Amniotic stem cell (primary cell): ENCODE results near the gene ST6GAL2.

Source experiments
- DNase-seq: peaks from one replicate; lab custom pipeline; 2025; lab: John Stamatoyannopoulos, UW

ST6GAL2 gene

GRCh38 chr2:106885971-106886915 is at the start of gene ST6GAL2:
ST6GAL2 (minus strand) TSS chr2:106886167; CDS start chr2:106843977, 42,190 bp downstream.
- DNase-seq, result no peak

GRCh38 chr2:106932644-106933043 is 46.7 kb upstream of the ST6GAL2 start:
- no peak for DNase-seq

- DNase-seq, result no peak
Observed at GRCh38 chr2:106931717-106932335, 45.9 kb upstream of the ST6GAL2 start.

- no peak for DNase-seq
Observed at GRCh38 chr2:106921451-106921850, 35.5 kb upstream of the ST6GAL2 start.

GRCh38 chr2:106919012-106919411 is 33.0 kb upstream of the ST6GAL2 start:
- DNase-seq, result no peak

- no peak for DNase-seq
Observed at GRCh38 chr2:106904242-106904641, 18.3 kb upstream of the ST6GAL2 start.

GRCh38 chr2:106899786-106900530 is 14.0 kb upstream of the ST6GAL2 start:
- DNase-seq, result no peak

- DNase-seq, result no peak
Observed at GRCh38 chr2:106894545-106894944, 8.6 kb upstream of the ST6GAL2 start.

- no peak for DNase-seq
Observed at GRCh38 chr2:106892048-106892447, 6.1 kb upstream of the ST6GAL2 start.

- no peak for DNase-seq
Observed at GRCh38 chr2:106890606-106891005, 4.6 kb upstream of the ST6GAL2 start.

- no peak for DNase-seq
Observed at GRCh38 chr2:106886916-106887758, 1.2 kb upstream of the ST6GAL2 start.

GRCh38 chr2:106885329-106885728 is 638 bp downstream of the ST6GAL2 start:
- no peak for DNase-seq

GRCh38 chr2:106882673-106883072 is 3.3 kb downstream of the ST6GAL2 start:
- DNase-seq, result no peak

- no peak for DNase-seq
Observed at GRCh38 chr2:106878206-106878605, 7.8 kb downstream of the ST6GAL2 start.

GRCh38 chr2:106876699-106877098 is 9.3 kb downstream of the ST6GAL2 start:
- DNase-seq, result no peak

- no peak for DNase-seq
Observed at GRCh38 chr2:106869512-106870275, 16.3 kb downstream of the ST6GAL2 start.

GRCh38 chr2:106868275-106868674 is 17.7 kb downstream of the ST6GAL2 start:
- no peak for DNase-seq

- DNase-seq, result no peak
Observed at GRCh38 chr2:106867196-106867953, 18.6 kb downstream of the ST6GAL2 start.

GRCh38 chr2:106866641-106867040 is 19.3 kb downstream of the ST6GAL2 start:
- DNase-seq, result no peak

GRCh38 chr2:106864051-106864450 is 21.9 kb downstream of the ST6GAL2 start:
- no peak for DNase-seq
